ENCODE data around the gene RHAG. TPM values are rescaled to one million over a fixed set of nuclear protein-coding genes. Genes with fewer than 3 reads are reported as not detected.
"Not testable (repeated sequence)": the region's sequence is repeated elsewhere in the genome, so short reads cannot be mapped to it uniquely, and the experiment has no call there.

RHAG gene
- polyA plus RNA-seq, 2 donors, result 0.05 to 0.06 TPM

- Histone ChIP-seq H3K27ac (ENCODE audit: low read depth in 2 of 2, low read length in 1 of 2) (no peak overlapping the region), H3K9me3 (ENCODE audit: control insufficient read depth in 2 of 2, insufficient read depth in 1 of 2, low read depth in 1 of 2, low read length in 1 of 2) (no peaks in the 10 kb centered on the region), H3K27me3 (ENCODE audit: control insufficient read depth in 1 of 2, insufficient read depth in 2 of 2, low read length in 2 of 2) (no peaks in the 10 kb centered on the region), H3K36me3 (ENCODE audit: control insufficient read depth in 2 of 2, insufficient read depth in 2 of 2, low read length in 1 of 2) (no peaks in the 10 kb centered on the region), H3K4me1 (ENCODE audit: control insufficient read depth in 2 of 2, insufficient read depth in 2 of 2, low read length in 1 of 2) (no peaks in the 10 kb centered on the region), H3K4me3 (ENCODE audit: low read depth in 1 of 2, low read length in 2 of 2) (no peak overlapping the region)
- 39 to 48% methylated on average over 5 of the region's 5 CpGs for WGBS, 2 donors
Observed at GRCh38 chr6:49639177-49639817, 2.7 kb upstream of the RHAG start.

- Histone ChIP-seq H3K27me3 (ENCODE audit: control insufficient read depth in 1 of 2, insufficient read depth in 2 of 2, low read length in 2 of 2) (no peaks in the 10 kb centered on the region), H3K4me1 (ENCODE audit: control insufficient read depth in 2 of 2, insufficient read depth in 2 of 2, low read length in 1 of 2) (no peaks in the 10 kb centered on the region), H3K36me3 (ENCODE audit: control insufficient read depth in 2 of 2, insufficient read depth in 2 of 2, low read length in 1 of 2) (no peaks in the 10 kb centered on the region), H3K27ac (ENCODE audit: low read depth in 2 of 2, low read length in 1 of 2) (no peak overlapping the region), H3K9me3 (ENCODE audit: control insufficient read depth in 2 of 2, insufficient read depth in 1 of 2, low read depth in 1 of 2, low read length in 1 of 2) (no peaks in the 10 kb centered on the region), H3K4me3 (ENCODE audit: low read depth in 1 of 2, low read length in 2 of 2) (no peak overlapping the region)
- 64 to 67% methylated on average over 3 of the region's 3 CpGs for WGBS, 2 donors
Observed at GRCh38 chr6:49637350-49637731, 702 bp upstream of the RHAG start.

- H3K27ac ChIP-seq (ENCODE audit: low read depth in 2 of 2, low read length in 1 of 2), result no peak overlapping the region
- H3K4me3 ChIP-seq (ENCODE audit: low read depth in 1 of 2, low read length in 2 of 2), result no peak overlapping the region
- no peaks in the 10 kb centered on the region for H3K9me3 ChIP-seq (ENCODE audit: control insufficient read depth in 2 of 2, insufficient read depth in 1 of 2, low read depth in 1 of 2, low read length in 1 of 2)
- no peaks in the 10 kb centered on the region for H3K4me1 ChIP-seq (ENCODE audit: control insufficient read depth in 2 of 2, insufficient read depth in 2 of 2, low read length in 1 of 2)
- H3K27me3 ChIP-seq (ENCODE audit: control insufficient read depth in 1 of 2, insufficient read depth in 2 of 2, low read length in 2 of 2), result no peaks in the 10 kb centered on the region
- H3K36me3 ChIP-seq (ENCODE audit: control insufficient read depth in 2 of 2, insufficient read depth in 2 of 2, low read length in 1 of 2), result no peaks in the 10 kb centered on the region
- WGBS, 2 donors, result 87 to 88% methylated on average over 5 of the region's 5 CpGs
Observed at GRCh38 chr6:49635978-49636712, 494 bp downstream of the RHAG start.

- Histone ChIP-seq H3K27ac (ENCODE audit: low read depth in 2 of 2, low read length in 1 of 2) (no peak overlapping the region), H3K36me3 (ENCODE audit: control insufficient read depth in 2 of 2, insufficient read depth in 2 of 2, low read length in 1 of 2) (no peaks in the 10 kb centered on the region), H3K4me3 (ENCODE audit: low read depth in 1 of 2, low read length in 2 of 2) (no peak overlapping the region), H3K27me3 (ENCODE audit: control insufficient read depth in 1 of 2, insufficient read depth in 2 of 2, low read length in 2 of 2) (no peaks in the 10 kb centered on the region), H3K9me3 (ENCODE audit: control insufficient read depth in 2 of 2, insufficient read depth in 1 of 2, low read depth in 1 of 2, low read length in 1 of 2) (no peaks in the 10 kb centered on the region), H3K4me1 (ENCODE audit: control insufficient read depth in 2 of 2, insufficient read depth in 2 of 2, low read length in 1 of 2) (no peaks in the 10 kb centered on the region)
Observed at GRCh38 chr6:49635480-49635879, 1.2 kb downstream of the RHAG start.

GRCh38 chr6:49634836-49635218, 1.8 kb downstream of the RHAG start:
- Histone ChIP-seq H3K27me3 (ENCODE audit: control insufficient read depth in 1 of 2, insufficient read depth in 2 of 2, low read length in 2 of 2) (no peaks in the 10 kb centered on the region), H3K4me3 (ENCODE audit: low read depth in 1 of 2, low read length in 2 of 2) (no peak overlapping the region), H3K4me1 (ENCODE audit: control insufficient read depth in 2 of 2, insufficient read depth in 2 of 2, low read length in 1 of 2) (no peaks in the 10 kb centered on the region), H3K36me3 (ENCODE audit: control insufficient read depth in 2 of 2, insufficient read depth in 2 of 2, low read length in 1 of 2) (no peaks in the 10 kb centered on the region), H3K9me3 (ENCODE audit: control insufficient read depth in 2 of 2, insufficient read depth in 1 of 2, low read depth in 1 of 2, low read length in 1 of 2) (no peaks in the 10 kb centered on the region), H3K27ac (ENCODE audit: low read depth in 2 of 2, low read length in 1 of 2) (no peak overlapping the region)
- WGBS, 2 donors, result 76 to 93% methylated on average over 3 of the region's 3 CpGs

- WGBS, 2 donors, result 75 to 81% methylated on average over 6 of the region's 6 CpGs
- Histone ChIP-seq H3K9me3 (ENCODE audit: control insufficient read depth in 2 of 2, insufficient read depth in 1 of 2, low read depth in 1 of 2, low read length in 1 of 2) (no peaks in the 10 kb centered on the region), H3K27me3 (ENCODE audit: control insufficient read depth in 1 of 2, insufficient read depth in 2 of 2, low read length in 2 of 2) (no peaks in the 10 kb centered on the region), H3K36me3 (ENCODE audit: control insufficient read depth in 2 of 2, insufficient read depth in 2 of 2, low read length in 1 of 2) (no peaks in the 10 kb centered on the region), H3K27ac (ENCODE audit: low read depth in 2 of 2, low read length in 1 of 2) (no peak overlapping the region), H3K4me1 (ENCODE audit: control insufficient read depth in 2 of 2, insufficient read depth in 2 of 2, low read length in 1 of 2) (no peaks in the 10 kb centered on the region), H3K4me3 (ENCODE audit: low read depth in 1 of 2, low read length in 2 of 2) (no peak overlapping the region)
Observed at GRCh38 chr6:49634092-49634835, 2.4 kb downstream of the RHAG start.

- Histone ChIP-seq H3K4me1 (ENCODE audit: control insufficient read depth in 2 of 2, insufficient read depth in 2 of 2, low read length in 1 of 2) (no peaks in the 10 kb centered on the region), H3K4me3 (ENCODE audit: low read depth in 1 of 2, low read length in 2 of 2) (no peak overlapping the region), H3K9me3 (ENCODE audit: control insufficient read depth in 2 of 2, insufficient read depth in 1 of 2, low read depth in 1 of 2, low read length in 1 of 2) (no peaks in the 10 kb centered on the region), H3K27ac (ENCODE audit: low read depth in 2 of 2, low read length in 1 of 2) (no peak overlapping the region), H3K27me3 (ENCODE audit: control insufficient read depth in 1 of 2, insufficient read depth in 2 of 2, low read length in 2 of 2) (no peaks in the 10 kb centered on the region), H3K36me3 (ENCODE audit: control insufficient read depth in 2 of 2, insufficient read depth in 2 of 2, low read length in 1 of 2) (no peaks in the 10 kb centered on the region)
- 75 to 76% methylated on average over 2 of the region's 2 CpGs for WGBS, 2 donors
Observed at GRCh38 chr6:49633541-49633940, 3.1 kb downstream of the RHAG start.

GRCh38 chr6:49632727-49633126, 3.9 kb downstream of the RHAG start:
- H3K27me3 ChIP-seq (ENCODE audit: control insufficient read depth in 1 of 2, insufficient read depth in 2 of 2, low read length in 2 of 2), result no peaks in the 10 kb centered on the region
- WGBS, 2 donors, result 76 to 80% methylated on average over 3 of the region's 3 CpGs
- H3K36me3 ChIP-seq (ENCODE audit: control insufficient read depth in 2 of 2, insufficient read depth in 2 of 2, low read length in 1 of 2), result no peaks in the 10 kb centered on the region
- H3K4me3 ChIP-seq (ENCODE audit: low read depth in 1 of 2, low read length in 2 of 2), result no peak overlapping the region
- no peak overlapping the region for H3K27ac ChIP-seq (ENCODE audit: low read depth in 2 of 2, low read length in 1 of 2)
- no peaks in the 10 kb centered on the region for H3K9me3 ChIP-seq (ENCODE audit: control insufficient read depth in 2 of 2, insufficient read depth in 1 of 2, low read depth in 1 of 2, low read length in 1 of 2)
- no peaks in the 10 kb centered on the region for H3K4me1 ChIP-seq (ENCODE audit: control insufficient read depth in 2 of 2, insufficient read depth in 2 of 2, low read length in 1 of 2)

- 95 to 97% methylated on average over 34 to 36 of the region's 36 CpGs for WGBS, 2 donors
- H3K27me3 ChIP-seq (ENCODE audit: control insufficient read depth in 1 of 2, insufficient read depth in 2 of 2, low read length in 2 of 2); H3K4me1 ChIP-seq (ENCODE audit: control insufficient read depth in 2 of 2, insufficient read depth in 2 of 2, low read length in 1 of 2); H3K9me3 ChIP-seq (ENCODE audit: control insufficient read depth in 2 of 2, insufficient read depth in 1 of 2, low read depth in 1 of 2, low read length in 1 of 2); H3K36me3 ChIP-seq (ENCODE audit: control insufficient read depth in 2 of 2, insufficient read depth in 2 of 2, low read length in 1 of 2); H3K4me3 ChIP-seq (ENCODE audit: low read depth in 1 of 2, low read length in 2 of 2); H3K27ac ChIP-seq (ENCODE audit: low read depth in 2 of 2, low read length in 1 of 2): not testable (repeated sequence)
Observed at GRCh38 chr6:49629485-49630088, 7.1 kb downstream of the RHAG start.
